GM12873 (cell line): ENCODE data around the gene KRTAP5-6.

Experiments used
- CTCF ChIP-seq: IDR thresholded peaks from 2 replicates; pipeline ENCODE4 v1.5.1; 2012; ENCODE audit warnings: low read depth, mild to moderate bottlenecking, moderate library complexity, low read length, control low read depth; ENCODE audit not compliant: insufficient read depth; ENCODE audit errors: missing control alignments

The KRTAP5-6 gene

DNA sequence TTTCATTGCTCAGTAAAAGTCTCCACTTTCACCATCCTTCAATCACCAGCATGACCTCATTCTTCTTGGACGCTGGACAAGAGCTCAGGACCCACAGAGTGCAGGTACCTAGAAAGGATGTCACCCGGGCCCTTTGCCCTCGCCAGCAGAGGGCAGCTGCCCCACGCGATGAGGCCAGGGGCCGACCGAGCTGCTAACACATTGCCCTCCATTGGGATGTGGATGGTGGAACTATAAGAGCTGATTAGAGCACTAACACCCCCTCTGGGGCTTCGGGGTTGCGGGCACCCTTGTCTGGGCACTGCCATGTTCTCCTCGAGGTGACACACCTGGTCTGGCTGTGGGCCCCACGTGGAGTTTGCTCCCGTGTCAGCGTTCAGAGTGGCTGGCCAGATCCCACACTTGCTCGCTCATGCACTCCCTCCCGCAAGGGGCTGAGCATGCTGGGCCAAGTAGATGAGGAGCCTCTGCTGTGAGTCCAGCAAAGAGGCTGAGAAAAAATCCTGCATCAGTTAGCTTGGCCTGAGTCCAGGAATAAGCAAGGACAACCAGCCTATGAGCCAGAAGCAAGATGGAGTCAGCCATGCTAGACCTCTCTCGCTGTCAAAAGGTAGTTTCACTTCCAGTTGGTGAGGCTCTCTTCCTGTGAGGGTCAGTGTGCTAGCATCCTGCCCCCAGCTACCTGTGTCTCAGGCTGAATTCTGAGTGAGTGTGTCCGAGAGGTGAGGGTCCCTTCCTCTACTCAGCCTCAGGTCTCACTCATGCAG is 9.8 kb downstream of the KRTAP5-6 start:
- no peak for TF ChIP-seq CTCF

GRCh38 chr11:1707751-1708150 is 10.8 kb downstream of the KRTAP5-6 start:
- TF ChIP-seq CTCF: no peak

DNA sequence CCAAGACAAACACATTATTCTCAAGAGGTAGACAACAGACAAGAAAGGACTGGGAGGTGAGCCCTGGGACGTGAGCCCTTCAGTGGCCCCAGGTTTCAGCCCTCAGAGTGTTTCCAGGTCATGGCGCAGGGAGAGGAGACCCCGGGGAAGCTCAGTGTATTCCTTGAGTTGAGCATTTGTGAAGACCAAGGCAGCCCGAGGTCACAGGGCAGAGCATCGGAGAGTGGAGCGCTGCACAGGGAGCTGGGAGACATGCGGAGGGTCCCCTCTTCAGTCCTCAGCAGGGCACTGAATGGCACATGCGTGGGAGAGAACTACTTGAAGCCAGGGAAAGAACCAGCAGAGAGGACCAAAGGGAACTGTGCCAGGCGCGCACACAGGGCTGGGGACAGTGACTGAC is 11.7 kb downstream of the KRTAP5-6 start:
- TF ChIP-seq CTCF: no peak

- no peak for TF ChIP-seq CTCF
Observed at GRCh38 chr11:1714908-1715885, 18.2 kb downstream of the KRTAP5-6 start.

GRCh38 chr11:1717745-1718144 is 20.8 kb downstream of the KRTAP5-6 start:
- no peak for TF ChIP-seq CTCF

GRCh38 chr11:1718326-1718725 is 21.3 kb downstream of the KRTAP5-6 start:
- TF ChIP-seq CTCF: no peak

DNA sequence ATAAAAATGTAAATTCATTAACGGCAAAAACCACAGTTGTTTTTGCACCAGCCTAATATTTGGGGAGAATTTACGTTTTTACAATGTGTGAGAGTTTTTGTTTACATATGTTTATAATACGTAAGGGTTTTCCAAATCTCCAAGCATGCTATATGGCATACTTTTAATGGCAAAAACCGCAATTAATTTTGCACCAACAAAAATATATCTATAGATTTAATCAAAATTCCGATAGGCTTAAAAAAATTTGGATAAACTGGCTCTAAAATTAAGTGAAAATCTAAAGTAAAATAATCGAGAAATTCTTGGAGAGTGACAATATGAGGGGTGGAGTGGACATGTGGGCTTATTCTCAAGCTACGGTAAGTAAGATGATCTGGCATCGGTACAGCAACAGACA is 22.8 kb downstream of the KRTAP5-6 start:
- no peak for TF ChIP-seq CTCF
